Measurements from ENCODE around the gene FRAS1. TPM values are rescaled to one million over a fixed set of nuclear protein-coding genes. Genes with fewer than 3 reads are reported as not detected.

FRAS1 gene
- total RNA-seq, 1 donor from 2014 or later = 8.8 TPM

- H3K9me3 ChIP-seq = no peaks in the 10 kb centered on the region
- TF ChIP-seq POLR2AphosphoS5 (IDR thresholded peaks at IDR 0.05; ENCODE audit: insufficient read depth in 1 of 2, low read depth in 1 of 2) (no peak), POLR2A (IDR thresholded peaks at IDR 0.05) (no peak), CTCF (IDR thresholded peaks at IDR 0.05) (no peak)
- no peaks in the 10 kb centered on the region for H3K27me3 ChIP-seq
- no peaks in the 10 kb centered on the region for H3K4me1 ChIP-seq
- no peak for DNase-seq (ENCODE audit: extremely low spot score in 2 of 2)
- H3K27ac ChIP-seq = no peak overlapping the region
- intact Hi-C loops (cut with DNase I) = no loop called here
- no peak overlapping the region for H3K4me3 ChIP-seq
- H3K36me3 ChIP-seq = no peaks in the 10 kb centered on the region
Measured at GRCh38 chr4:78355306-78355705, 298.2 kb downstream of the FRAS1 start.

GRCh38 chr4:78356251-78356786, 299.2 kb downstream of the FRAS1 start:
- no peak for DNase-seq (ENCODE audit: extremely low spot score in 2 of 2)
- intact Hi-C loops (cut with DNase I) = no loop called here
- TF ChIP-seq POLR2AphosphoS5 (IDR thresholded peaks at IDR 0.05; ENCODE audit: insufficient read depth in 1 of 2, low read depth in 1 of 2) (no peak), POLR2A (IDR thresholded peaks at IDR 0.05) (no peak), CTCF (IDR thresholded peaks at IDR 0.05) (no peak)
- Histone ChIP-seq H3K36me3 (no peaks in the 10 kb centered on the region), H3K9me3 (no peaks in the 10 kb centered on the region), H3K27me3 (no peaks in the 10 kb centered on the region), H3K27ac (no peak overlapping the region), H3K4me3 (no peak overlapping the region), H3K4me1 (no peaks in the 10 kb centered on the region)

- H3K4me3 ChIP-seq = no peak overlapping the region
- H3K4me1 ChIP-seq = no peaks in the 10 kb centered on the region
- H3K9me3 ChIP-seq = no peaks in the 10 kb centered on the region
- H3K36me3 ChIP-seq = no peaks in the 10 kb centered on the region
- intact Hi-C loops (cut with DNase I) = no loop called here
- peak in 1 of 2 donors; percentile 67 for DNase-seq (ENCODE audit: extremely low spot score in 2 of 2)
- H3K27ac ChIP-seq = no peak overlapping the region
- H3K27me3 ChIP-seq = no peaks in the 10 kb centered on the region
- no peak for TF ChIP-seq CTCF (IDR thresholded peaks at IDR 0.05)
- TF ChIP-seq POLR2AphosphoS5 (IDR thresholded peaks at IDR 0.05; ENCODE audit: insufficient read depth in 1 of 2, low read depth in 1 of 2) = no peak
- no peak for TF ChIP-seq POLR2A (IDR thresholded peaks at IDR 0.05)
Measured at GRCh38 chr4:78357122-78357521, 300.0 kb downstream of the FRAS1 start.

- no peaks in the 10 kb centered on the region for H3K36me3 ChIP-seq
- DNase-seq (ENCODE audit: extremely low spot score in 2 of 2) = no peak
- H3K27me3 ChIP-seq = no peaks in the 10 kb centered on the region
- TF ChIP-seq POLR2A (IDR thresholded peaks at IDR 0.05) (no peak), CTCF (IDR thresholded peaks at IDR 0.05) (no peak), POLR2AphosphoS5 (IDR thresholded peaks at IDR 0.05; ENCODE audit: insufficient read depth in 1 of 2, low read depth in 1 of 2) (no peak)
- intact Hi-C loops (cut with DNase I) = no loop called here
- H3K9me3 ChIP-seq = no peaks in the 10 kb centered on the region
- H3K4me3 ChIP-seq = no peak overlapping the region
- H3K4me1 ChIP-seq = no peaks in the 10 kb centered on the region
- no peak overlapping the region for H3K27ac ChIP-seq
Measured at GRCh38 chr4:78360466-78360865, 303.3 kb downstream of the FRAS1 start.

GRCh38 chr4:78361621-78362120, 304.5 kb downstream of the FRAS1 start:
- Histone ChIP-seq H3K27me3 (no peaks in the 10 kb centered on the region), H3K27ac (no peak overlapping the region), H3K4me3 (no peak overlapping the region), H3K36me3 (no peaks in the 10 kb centered on the region), H3K4me1 (no peaks in the 10 kb centered on the region), H3K9me3 (no peaks in the 10 kb centered on the region)
- intact Hi-C loops (cut with DNase I) = no loop called here
- DNase-seq (ENCODE audit: extremely low spot score in 2 of 2) = no peak
- TF ChIP-seq POLR2AphosphoS5 (IDR thresholded peaks at IDR 0.05; ENCODE audit: insufficient read depth in 1 of 2, low read depth in 1 of 2) (no peak), POLR2A (IDR thresholded peaks at IDR 0.05) (no peak), CTCF (IDR thresholded peaks at IDR 0.05) (no peak)

Measured in vagina (tissue), 2 donors.